GM12873 (cell line): ENCODE results near the gene DOCK9.

Experiments
- TF ChIP-seq, protein P1 (sequence below): IDR thresholded peaks from 2 replicates; pipeline ENCODE4 v1.5.1; 2012; ENCODE audit warnings: low read depth, mild to moderate bottlenecking, moderate library complexity, low read length, control low read depth; ENCODE audit not compliant: insufficient read depth; ENCODE audit errors: missing control alignments

DOCK9 gene

DNA sequence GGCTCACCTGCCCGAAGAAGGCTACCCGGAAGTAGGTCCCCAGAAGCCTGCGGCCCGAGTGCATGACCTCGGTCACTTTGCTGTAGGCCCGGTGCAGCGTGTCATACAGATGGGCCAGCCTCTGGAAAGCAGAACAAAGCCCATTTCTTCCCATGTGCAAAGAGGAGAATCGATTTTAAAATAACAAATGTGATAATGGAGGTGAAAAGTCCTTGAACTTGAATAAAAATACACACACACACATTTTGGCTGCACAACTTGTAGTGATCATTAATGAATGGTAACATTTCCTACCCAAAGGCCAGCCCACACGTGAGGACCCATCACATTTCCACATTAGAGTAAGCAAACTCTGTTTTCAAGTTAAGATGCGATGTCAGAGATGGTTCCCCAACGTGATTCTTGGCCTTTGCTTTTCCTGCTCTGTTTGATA, 168.5 kb downstream of the DOCK9 start:
- TF ChIP-seq, protein P1, sequence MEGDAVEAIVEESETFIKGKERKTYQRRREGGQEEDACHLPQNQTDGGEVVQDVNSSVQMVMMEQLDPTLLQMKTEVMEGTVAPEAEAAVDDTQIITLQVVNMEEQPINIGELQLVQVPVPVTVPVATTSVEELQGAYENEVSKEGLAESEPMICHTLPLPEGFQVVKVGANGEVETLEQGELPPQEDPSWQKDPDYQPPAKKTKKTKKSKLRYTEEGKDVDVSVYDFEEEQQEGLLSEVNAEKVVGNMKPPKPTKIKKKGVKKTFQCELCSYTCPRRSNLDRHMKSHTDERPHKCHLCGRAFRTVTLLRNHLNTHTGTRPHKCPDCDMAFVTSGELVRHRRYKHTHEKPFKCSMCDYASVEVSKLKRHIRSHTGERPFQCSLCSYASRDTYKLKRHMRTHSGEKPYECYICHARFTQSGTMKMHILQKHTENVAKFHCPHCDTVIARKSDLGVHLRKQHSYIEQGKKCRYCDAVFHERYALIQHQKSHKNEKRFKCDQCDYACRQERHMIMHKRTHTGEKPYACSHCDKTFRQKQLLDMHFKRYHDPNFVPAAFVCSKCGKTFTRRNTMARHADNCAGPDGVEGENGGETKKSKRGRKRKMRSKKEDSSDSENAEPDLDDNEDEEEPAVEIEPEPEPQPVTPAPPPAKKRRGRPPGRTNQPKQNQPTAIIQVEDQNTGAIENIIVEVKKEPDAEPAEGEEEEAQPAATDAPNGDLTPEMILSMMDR = no peak

GRCh38 chr13:98807774-98808173, 170.1 kb downstream of the DOCK9 start:
- TF ChIP-seq, protein P1 = no peak

- TF ChIP-seq, protein P1 = no peak
Measured at GRCh38 chr13:98804336-98804855, 173.5 kb downstream of the DOCK9 start.

DNA sequence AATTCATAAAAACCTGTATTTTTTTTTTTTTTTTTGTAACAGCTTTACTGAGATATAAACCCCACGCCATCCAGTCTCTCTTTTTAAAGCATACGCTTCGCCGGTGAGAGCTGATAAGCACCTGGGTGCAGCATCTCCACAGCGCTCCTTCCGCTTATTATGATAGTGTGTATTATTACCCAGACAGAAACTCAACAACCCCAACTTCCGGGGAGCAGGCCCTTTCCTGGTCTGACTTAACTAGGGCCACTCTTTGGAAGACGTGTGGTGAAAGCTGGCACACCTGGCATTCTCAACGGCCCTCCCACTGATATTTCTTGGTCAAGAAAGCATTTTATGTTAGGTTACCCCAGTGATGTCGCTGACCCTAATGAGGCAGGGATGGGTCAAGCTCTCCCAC, 173.9 kb downstream of the DOCK9 start:
- TF ChIP-seq, protein P1 = no peak

- TF ChIP-seq, protein P1 = no peak
Measured at GRCh38 chr13:98803111-98803561, 174.7 kb downstream of the DOCK9 start.

DNA sequence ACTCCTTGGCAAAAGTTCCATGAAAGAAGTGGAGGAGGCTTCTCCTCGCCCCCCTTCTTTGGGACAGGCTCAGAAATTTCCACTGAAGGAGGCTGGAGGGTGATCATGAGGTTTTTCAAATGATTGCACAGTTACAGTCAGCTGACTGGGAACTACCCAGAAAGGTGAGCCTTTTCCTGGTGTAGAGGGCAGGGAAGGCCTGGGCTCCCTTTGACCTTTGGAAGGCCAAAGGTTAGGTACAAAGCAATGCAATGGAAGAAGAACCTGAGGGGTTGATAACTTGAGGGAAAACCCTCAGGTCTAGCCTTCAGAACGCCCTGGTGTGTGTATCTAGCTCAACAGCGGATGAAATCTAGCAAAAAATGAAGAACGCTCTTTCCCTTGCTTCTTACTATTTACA, 175.3 kb downstream of the DOCK9 start:
- TF ChIP-seq, protein P1 = no peak

DNA sequence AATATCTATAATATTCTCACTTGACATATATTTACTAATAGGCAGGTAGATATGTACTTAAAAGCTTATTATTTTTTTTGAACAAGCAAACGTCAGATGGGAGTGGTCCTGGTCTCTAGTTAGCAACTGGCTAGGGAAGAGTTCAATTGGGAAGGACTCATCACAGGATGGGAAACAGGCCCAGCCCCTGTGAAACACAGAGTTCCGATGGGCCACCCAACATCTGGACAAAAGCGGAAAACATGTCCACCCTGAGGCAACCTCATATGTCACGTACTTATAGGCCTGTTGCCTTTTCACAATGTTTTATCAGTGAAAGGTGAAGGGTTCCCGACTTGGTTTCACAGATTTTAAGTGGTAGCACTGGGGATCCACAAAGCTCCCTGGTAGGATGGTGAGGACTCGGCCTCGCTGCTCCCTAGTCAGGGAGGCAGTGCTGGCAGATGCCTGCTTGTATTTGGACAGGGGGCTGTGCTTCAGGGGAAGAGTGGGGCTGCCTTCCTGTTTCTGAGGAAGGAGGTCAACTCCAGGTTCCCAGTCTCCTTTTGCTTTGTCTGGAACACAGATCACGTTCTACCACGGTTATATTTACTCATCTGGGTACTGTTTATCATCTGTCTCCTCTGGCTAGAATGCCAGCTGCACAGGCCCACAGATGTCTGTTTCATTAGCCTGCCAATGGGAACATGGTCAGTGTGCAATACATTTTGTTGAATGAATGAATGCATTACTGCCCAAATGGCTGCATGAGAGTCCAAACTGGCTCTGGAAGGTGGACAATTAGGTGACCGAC, 176.0 kb downstream of the DOCK9 start:
- TF ChIP-seq, protein P1 = no peak
